ENCODE results near the gene RSRC1.

GRCh38 chr3:158295771-158296170 is 185.9 kb downstream of the RSRC1 start:
- TF ChIP-seq CTCF (IDR thresholded peaks at IDR 0.05) (no peak), POLR2A (IDR thresholded peaks at IDR 0.05) (no peak)
